ENCODE data around the gene CRACDL.

Gene CRACDL

DNA sequence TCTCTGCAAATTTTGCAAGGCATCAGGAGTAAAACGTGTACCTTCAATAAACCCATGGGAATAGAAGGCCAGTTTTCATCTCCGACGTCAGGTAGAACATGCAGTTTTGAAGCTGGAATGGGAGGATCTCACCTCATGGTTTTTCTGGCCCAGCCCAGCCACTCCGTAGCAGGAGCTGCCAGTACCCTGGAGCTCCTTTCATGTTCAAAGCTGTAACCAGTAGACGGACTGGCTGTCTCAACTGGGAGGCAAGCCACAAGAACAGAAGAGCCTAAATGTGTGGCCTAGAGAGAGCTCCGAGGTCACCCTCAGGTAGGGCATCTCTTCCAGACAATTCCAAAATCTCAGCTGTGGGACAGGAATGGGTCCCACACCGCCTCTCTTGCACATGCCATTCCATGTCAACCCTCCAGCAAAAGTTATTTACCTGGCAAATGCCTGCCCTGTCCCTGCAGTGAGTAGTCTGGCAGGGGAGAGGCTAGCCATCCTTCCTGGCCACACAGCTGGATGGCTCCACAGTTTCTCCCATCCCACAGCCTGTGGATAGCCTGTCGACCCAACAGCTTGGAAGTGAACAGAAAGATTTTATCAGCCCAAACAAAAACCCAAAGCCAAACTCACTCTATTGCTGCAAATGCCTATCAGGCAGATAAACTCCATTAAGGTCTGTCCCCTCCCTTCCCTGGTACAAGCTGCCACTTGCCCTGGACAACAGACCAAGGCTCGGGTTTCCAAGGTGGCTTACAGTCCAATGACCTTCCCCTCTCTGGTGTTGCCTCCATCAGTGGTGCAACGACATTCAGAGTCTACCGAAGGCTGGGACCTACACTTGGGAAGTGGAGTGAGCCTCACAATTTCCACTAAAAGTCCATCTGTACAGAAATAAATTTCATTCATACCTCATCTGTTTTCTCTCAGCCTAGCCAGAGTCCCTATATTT is 27.8 kb downstream of the CRACDL start:
- no peak overlapping the region for H3K4me3 ChIP-seq (replicated peaks; ENCODE audit: low read depth, low read length)
- TF ChIP-seq, protein P1, sequence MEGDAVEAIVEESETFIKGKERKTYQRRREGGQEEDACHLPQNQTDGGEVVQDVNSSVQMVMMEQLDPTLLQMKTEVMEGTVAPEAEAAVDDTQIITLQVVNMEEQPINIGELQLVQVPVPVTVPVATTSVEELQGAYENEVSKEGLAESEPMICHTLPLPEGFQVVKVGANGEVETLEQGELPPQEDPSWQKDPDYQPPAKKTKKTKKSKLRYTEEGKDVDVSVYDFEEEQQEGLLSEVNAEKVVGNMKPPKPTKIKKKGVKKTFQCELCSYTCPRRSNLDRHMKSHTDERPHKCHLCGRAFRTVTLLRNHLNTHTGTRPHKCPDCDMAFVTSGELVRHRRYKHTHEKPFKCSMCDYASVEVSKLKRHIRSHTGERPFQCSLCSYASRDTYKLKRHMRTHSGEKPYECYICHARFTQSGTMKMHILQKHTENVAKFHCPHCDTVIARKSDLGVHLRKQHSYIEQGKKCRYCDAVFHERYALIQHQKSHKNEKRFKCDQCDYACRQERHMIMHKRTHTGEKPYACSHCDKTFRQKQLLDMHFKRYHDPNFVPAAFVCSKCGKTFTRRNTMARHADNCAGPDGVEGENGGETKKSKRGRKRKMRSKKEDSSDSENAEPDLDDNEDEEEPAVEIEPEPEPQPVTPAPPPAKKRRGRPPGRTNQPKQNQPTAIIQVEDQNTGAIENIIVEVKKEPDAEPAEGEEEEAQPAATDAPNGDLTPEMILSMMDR (IDR thresholded peaks at IDR 0.05; ENCODE audit: low read depth, low read length, missing control alignments): no peak
- DNase-seq (ENCODE audit: extremely low read depth, low read depth): no peak

DNA sequence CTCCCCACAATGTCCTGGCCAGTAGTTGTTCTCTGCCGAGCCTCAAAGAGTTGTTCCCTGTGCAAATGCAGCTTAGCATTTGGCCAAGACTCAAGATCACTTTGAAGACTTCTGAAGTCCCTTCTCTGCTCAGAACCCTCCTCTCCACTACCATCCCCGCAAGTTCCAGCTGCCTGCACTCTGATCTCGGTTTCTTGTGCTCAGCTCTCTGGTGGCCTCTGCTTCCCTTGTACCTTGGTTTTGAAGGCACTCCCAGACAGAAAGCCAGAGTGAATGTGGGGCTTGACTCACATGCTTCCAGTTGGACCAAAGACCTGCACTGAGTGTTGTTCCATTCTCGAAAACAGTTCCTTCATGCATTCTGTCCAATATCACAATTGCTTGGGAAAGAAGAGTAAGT is 28.6 kb downstream of the CRACDL start:
- no peak overlapping the region for H3K4me3 ChIP-seq (replicated peaks; ENCODE audit: low read depth, low read length)
- DNase-seq (ENCODE audit: extremely low read depth, low read depth): no peak
- TF ChIP-seq, protein P1 (IDR thresholded peaks at IDR 0.05; ENCODE audit: low read depth, low read length, missing control alignments): no peak

DNA sequence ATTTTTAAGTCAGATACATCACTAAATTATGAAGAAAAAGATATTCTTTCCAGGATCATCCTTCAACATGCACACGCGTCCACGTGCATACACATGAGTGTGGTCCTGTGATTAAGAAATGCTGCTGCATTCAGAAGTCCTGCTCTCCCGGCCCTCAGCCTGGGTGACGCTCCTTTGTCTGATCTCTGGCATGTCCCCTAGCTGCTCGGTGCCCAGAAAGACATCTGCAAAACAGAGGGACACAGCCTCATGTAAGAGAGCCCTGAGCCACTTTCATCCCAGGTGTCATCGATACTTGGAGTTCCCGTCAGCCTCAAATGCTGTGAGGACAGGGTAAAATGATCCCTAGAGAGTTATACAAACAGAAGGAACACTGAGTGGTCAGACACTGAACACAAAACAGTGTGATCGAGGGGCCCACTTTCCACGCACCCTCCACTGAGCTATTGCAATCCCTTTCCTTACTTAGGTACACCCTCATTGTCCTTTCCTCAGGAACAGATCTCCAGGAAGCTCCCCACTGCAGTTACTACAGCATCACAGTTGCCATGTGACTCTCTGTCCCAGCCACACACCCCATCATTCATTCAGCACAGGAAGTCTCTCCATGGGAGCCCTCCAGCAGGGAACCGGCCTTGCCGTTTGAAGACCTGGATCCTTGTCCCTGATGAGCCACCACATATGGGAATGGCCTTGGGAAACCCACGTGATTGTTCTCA is 32.1 kb downstream of the CRACDL start:
- no peak for DNase-seq (ENCODE audit: extremely low read depth, low read depth)
- no peak overlapping the region for H3K4me3 ChIP-seq (replicated peaks; ENCODE audit: low read depth, low read length)

DNA sequence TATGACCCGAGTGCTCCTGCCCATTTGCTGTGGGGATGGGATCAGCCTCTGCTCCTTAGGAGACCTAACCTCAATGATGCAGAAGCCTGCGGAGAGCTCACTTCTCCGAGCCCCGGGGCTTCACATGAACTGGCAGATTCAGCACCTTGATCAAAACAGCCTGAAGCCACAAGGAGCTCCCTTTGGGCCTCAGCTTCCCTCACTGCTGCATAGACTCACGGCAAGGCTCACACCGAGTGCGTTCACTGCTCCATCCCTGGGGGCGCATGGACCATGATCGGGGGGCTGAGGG is 33.0 kb downstream of the CRACDL start:
- no peak overlapping the region for H3K4me3 ChIP-seq (replicated peaks; ENCODE audit: low read depth, low read length)
- DNase-seq (ENCODE audit: extremely low read depth, low read depth): no peak
- TF ChIP-seq, protein P1 (IDR thresholded peaks at IDR 0.05; ENCODE audit: low read depth, low read length, missing control alignments): no peak

More for the DNA sequence above, 32.1 kb downstream of the CRACDL start:
- TF ChIP-seq, protein P1 (IDR thresholded peaks at IDR 0.05; ENCODE audit: low read depth, low read length, missing control alignments): no peak

DNA sequence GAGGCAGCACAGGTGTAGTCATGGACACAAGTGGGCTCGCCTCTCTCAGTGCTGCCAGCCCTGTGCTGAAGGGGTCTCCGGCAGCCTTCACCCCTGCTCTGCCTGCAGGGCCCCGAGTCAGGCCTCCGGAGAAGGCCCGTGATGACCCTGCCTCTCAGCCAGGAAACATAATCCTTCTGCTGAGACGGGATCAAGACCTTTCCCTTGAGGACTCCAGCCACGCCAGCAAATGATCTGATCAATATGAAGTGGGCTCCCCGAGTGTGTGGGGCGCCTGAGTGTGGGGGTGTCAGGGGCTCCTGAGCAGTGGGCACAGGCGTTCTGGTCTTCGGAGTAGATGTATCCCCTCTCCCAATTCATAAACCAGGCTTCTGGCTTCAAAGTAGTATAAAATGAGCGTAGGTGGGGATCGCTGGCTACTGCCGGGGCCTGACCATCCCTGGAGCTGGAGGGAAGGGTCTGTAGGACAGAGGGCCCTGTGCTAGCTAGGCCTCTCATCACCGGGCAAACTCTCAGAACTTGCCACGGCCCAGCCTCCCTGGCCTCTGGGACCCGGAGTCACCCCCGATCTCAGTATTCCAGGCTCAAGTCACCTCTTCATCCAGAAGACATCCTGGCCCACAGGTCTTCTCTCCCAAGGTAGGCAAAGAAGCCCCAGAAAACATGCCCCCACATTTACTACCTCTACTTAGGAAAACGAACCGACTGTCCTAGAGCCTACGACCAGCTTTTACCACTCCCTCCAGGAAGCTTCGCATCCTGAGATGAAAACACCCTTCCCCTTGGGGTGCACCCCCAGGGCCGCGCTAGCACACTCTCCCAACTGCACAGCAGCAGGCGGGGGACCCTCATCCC is 33.6 kb downstream of the CRACDL start:
- H3K4me3 ChIP-seq (replicated peaks; ENCODE audit: low read depth, low read length): no peak overlapping the region
- TF ChIP-seq, protein P1 (IDR thresholded peaks at IDR 0.05; ENCODE audit: low read depth, low read length, missing control alignments): no peak
- DNase-seq (ENCODE audit: extremely low read depth, low read depth): no peak

- TF ChIP-seq, protein P1 (IDR thresholded peaks at IDR 0.05; ENCODE audit: low read depth, low read length, missing control alignments): no peak
- H3K4me3 ChIP-seq (replicated peaks; ENCODE audit: low read depth, low read length): no peak overlapping the region
- no peak for DNase-seq (ENCODE audit: extremely low read depth, low read depth)
Observed at GRCh38 chr2:98901702-98902101, 34.3 kb downstream of the CRACDL start.
